NCI-H187 (cell line): ENCODE results near the gene OCA2.
"Not testable (repeated sequence)": the region's sequence is repeated elsewhere in the genome, so short reads cannot be mapped to it uniquely, and the experiment has no call there.

Experiments
- DNase-seq, 2 experiments: peaks; one replicate each; lab custom pipeline; 2025; lab: John Stamatoyannopoulos, UW

Gene OCA2

DNA sequence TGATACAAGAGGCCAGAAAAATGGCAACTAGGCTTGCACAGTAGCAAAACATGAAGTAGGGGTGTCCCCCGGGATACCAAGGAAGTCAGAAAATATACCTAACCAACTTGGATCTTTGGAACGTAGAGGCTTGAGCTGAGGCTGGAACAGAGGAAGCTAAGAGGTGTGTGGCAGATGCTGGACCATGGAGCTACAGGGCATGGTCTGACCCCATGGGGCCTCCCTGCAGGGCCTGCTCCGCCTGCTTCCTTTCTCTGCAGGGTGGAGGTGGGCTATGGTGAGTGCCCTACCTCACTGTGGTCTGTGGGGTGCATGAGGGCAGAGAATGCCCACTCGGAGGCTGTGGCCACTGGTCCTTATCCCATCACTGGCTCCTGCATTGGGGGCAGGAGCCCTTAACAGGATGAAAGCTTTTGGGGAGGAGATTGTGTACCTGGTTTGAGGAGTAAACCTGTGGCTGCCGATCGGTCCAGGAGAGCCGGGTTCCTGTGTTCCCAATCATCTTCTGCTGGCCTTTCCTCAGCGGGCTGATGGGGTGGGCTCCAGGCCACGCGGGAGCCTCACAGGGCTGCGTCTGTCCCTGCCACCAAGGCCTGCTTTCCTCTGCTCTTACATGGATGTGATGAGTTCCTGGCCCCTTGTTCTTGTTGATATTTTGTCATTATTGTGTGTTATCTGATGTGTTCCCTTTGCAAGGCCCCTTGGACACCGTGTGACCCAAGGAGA is 96.8 kb downstream of the OCA2 start:
- no peak for DNase-seq

DNA sequence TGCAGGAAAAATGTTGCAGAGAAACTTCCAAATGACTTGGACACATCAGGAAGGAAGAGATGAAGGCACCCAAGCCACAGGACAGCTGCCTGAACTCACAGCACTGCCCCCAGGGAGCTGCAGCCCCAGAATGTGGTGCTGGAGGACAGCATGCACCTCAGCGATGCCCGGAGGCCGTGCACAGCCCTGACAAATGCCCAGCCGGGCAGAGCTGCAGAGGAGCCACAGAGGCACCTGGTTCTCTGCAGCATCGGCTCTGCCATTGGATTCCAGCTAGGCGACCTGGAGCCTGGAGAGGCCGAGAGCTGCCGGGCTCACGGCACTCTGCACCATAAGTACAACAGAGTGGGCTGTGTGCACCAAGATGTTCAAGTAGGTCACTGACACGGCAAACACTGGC is 97.5 kb downstream of the OCA2 start:
- no peak for DNase-seq

DNA sequence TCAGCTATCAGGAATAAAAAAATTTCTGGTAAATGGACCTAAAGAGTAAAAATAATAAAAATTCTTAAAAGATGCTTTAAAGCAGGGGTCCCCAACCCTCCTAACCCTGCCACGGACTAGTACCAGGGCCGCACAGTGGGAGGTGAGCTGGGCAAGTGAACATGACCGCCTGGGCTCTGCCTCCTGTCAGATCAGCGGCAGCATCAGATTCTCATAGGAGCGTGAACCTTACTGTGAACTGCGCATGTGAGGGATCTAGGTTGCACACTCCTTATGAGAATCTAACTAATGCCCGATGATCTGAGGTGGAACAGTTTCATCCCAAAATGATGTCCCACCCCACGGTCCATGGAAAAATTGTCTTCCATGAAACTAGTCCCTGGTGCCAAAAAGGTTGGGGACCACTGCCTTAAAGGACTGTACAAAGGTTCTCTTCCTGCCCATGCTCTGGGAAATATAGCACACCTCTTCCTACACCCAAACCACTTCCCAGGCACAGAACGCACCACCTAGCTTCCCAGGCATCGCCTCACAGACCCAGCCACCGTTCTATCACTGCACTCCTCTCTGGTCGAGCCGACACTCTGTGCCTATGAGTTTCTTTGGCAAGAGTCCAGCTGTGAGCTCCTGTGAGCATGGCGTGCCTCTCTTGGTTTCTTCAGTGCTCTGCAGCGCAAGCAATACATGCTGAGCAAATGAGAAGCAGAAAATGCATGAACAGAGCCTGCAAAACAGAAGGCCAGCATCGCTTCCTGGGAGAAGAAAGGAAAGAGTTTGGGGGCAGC is 104.9 kb downstream of the OCA2 start:
- peak in 1 of 2 experiments; percentile 56 for DNase-seq

DNA sequence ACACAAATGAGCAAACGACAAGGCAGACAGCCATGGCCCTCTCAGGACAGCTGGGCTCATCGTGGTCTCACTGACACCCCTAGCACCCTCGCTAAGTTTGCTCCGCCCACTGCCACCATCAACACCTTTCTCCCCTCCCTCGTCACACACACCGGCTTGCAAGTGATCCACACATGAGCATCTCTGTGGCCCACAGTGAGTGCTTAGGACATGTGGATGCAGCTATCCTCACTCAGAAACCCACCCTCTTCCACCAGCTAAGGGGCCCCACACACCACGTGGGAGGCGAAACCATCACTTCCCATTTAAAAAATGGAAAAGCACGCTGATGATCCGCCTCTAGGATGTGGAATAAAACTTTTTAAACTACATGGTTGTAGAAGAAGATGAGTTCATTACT is 105.6 kb downstream of the OCA2 start:
- no peak for DNase-seq

- DNase-seq, result no peak
Observed at GRCh38 chr15:27990521-27991515, 108.3 kb downstream of the OCA2 start.

DNA sequence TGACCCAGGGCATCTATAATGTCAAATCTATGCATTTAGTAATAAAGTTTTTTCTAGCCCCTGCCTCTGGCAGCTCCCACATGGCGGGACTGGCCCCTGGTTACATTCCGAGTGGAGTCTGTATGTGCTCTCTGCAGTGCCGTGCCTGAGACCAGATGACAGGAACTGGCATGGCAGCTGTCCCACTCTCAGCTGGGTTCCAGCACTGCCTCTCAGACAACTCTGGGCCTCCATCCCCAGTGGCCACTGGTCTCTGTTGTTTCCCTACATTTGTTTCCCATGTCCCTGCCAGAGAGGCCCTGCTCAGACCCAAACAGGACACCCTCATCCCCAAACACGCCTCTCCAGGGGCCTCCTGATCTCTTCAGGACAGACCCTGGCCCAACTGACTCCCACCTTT is 109.3 kb downstream of the OCA2 start:
- DNase-seq, result no peak

- no peak for DNase-seq
Observed at GRCh38 chr15:27989427-27989826, 109.7 kb downstream of the OCA2 start.

GRCh38 chr15:27985099-27985498 is 114.0 kb downstream of the OCA2 start:
- DNase-seq, result no peak

DNA sequence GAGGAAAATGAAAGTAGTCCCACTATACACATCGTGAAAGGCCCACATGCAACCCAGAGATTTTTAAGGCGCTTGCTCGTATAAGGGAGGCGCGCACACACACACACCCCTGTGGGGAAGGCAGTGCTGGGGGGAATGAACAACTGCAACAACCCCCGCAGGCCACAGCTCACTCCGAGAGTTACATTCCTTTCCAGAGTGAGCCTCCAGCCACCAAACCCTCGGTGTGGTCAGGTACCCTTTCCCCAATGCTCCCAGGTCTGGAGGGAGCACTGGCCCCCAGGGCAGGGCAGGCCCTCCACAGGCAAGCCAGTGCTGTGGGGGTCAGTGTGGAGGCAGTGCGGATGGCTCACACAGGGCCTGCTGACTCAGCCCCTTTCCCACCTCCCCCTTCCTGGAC is 115.6 kb downstream of the OCA2 start:
- DNase-seq, result no peak

DNA sequence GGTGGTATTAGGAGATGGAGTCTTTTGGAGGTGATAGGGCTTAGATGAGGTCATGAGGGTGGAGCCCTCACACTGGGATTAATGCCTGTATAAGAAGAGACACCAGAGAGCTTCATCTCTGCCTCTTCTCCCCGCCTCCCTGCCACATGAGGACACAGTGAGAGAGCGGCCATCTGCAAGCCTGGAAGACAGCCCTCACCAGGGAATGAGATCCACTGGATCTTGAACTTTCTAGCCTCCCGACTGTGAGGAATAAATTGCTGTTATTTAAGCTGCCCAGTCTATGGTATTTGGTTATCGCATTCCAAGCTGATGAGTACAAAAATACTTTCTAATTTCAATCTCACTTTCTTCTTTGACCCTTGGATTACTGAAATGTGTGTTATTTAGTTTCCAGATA is 121.4 kb downstream of the OCA2 start:
- no peak for DNase-seq

DNA sequence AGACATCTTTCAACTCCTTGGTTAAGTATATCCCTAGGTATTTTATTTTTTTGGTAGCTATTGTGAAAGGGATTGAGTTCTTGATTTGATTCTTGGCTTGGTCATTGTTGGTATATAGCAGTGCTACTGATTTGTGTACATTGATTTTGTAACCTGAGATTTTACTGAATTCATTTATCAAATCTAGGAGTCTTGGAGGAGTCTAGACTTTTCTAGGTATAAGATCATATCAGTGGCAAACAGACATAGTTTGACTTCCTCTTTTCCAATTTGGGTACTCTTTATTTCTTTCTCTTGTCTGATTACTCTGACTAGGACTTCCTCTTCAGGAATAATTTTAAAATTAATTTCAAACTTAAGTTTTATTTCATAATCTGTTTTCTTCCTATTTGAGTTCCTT is 125.2 kb downstream of the OCA2 start:
- no peak for DNase-seq

DNA sequence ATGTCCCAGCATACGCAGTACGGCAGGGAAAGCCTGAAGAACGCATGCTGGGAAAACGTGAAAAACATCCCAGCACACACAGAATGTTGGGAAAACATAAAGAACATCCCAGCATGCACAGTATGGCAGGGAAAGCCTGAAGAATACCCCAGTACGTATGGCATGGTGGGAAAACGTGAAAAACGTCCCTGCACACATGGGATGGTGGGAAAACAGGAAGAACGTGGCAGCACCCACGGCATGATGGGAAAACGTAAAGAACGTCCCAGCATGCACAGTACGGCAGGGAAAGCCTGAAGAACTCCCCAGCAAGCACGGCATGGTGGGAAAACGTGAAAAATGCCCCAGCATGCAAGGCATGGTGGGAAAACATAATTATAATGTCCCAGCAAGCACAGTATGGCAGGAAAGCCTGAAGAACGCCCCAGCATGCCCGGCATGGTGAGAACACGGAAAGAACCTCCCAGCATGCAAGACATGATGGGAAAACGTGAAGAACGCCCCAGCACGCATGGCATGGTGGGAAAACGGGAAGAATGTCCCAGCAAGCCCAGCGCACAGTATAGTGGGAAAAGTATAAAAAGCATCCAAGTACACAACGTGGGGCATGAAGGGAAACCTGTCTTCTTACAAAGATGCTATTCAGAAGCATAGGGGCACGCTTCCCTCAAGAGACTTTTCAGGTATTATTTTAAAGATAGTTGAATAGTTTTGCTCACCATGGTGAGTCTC is 128.3 kb downstream of the OCA2 start:
- no peak for DNase-seq

- no peak for DNase-seq
Observed at GRCh38 chr15:27967541-27967940, 131.6 kb downstream of the OCA2 start.

GRCh38 chr15:27965546-27965945 is 133.6 kb downstream of the OCA2 start:
- no peak for DNase-seq

- no peak for DNase-seq
Observed at GRCh38 chr15:27961801-27962200, 137.3 kb downstream of the OCA2 start.

DNA sequence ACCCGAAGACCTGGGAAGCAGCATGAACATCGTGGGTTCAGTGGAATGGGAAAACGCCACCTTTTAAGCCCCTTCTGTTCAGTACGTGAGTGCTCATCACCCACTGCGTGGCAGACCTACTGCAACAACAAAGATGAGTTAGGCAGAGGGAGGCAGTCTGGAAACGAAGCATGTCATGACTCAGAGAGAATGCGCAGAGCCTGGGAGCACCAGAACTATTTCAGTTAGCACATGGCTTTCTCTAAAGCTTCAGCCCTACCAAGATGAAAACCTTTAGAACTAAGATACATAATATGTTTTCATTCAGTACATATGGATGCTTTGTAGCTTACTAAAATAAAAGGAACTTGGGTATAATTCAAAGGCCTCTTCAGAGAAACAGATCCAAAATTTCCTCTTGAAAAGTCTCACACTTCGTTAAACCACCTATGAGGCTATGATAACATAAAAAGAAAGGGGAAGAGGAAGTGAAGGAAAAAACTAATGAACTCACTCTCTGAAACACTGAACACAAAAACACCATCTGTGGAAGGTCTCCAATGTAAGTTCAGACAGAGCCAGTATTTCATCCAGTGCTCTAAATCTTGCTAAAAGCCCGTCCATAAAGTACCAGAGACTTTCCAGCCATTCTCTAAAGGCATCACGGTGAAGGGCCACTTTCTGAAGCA is 140.1 kb downstream of the OCA2 start:
- no peak for DNase-seq

DNA sequence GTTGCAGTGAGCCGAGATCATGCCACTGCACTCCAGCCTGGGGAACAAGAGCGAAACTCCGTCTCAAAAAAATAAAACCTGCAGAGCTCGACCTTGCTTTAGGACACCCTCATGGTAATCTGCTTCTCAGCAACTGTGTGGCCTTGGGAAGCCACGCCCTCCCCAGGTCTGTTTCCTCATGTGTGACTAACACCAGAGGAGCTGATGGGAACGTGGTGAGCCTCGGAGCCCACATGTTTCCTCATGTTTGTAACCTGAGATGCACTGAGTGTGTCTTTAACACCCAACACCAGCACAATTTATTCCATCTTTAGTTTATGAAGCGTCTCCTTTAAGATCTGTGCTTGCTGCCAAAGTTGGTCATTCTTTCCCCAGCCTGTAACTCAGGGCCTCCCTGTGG is 142.8 kb downstream of the OCA2 start:
- no peak for DNase-seq

DNA sequence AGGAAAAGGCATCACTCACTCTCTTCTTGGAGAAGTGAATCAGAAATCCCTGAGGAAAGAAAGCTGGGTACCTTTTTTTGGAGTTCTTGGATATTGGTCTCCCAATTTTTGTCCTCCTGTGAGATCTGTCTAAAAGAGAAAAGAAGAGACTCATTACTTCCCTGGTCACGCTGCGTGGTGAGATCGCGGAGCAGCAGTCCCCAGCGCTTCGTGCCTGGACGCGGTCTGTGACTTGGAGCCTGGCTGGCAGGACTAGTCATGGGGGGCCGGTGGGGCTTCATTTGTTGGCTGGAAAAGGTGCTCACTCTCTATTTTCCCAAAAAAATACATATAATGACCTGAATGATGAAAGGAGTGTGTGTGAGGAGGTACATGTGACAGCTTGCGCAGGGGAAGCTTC is 144.0 kb downstream of the OCA2 start:
- no peak for DNase-seq

DNA sequence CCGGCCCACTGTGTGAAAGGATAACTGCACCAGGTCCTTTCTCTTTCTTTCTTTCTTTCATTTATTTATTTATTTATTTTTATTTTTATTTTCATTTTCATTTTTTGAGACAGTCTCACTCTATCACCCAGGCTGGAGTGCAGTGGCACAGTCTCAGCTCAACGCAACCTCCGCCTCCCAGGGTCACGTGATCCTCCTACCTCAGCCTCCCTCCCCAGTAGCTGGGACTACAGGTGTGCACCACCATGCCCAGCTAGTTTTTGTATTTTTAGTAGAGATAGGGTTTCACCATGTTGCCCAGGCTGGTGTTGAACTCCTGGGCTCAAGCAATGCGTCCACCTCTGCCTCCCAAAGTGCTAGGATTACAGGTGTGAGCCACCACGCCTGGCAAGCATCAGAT is 146.5 kb downstream of the OCA2 start:
- not testable (repeated sequence) for DNase-seq

DNA sequence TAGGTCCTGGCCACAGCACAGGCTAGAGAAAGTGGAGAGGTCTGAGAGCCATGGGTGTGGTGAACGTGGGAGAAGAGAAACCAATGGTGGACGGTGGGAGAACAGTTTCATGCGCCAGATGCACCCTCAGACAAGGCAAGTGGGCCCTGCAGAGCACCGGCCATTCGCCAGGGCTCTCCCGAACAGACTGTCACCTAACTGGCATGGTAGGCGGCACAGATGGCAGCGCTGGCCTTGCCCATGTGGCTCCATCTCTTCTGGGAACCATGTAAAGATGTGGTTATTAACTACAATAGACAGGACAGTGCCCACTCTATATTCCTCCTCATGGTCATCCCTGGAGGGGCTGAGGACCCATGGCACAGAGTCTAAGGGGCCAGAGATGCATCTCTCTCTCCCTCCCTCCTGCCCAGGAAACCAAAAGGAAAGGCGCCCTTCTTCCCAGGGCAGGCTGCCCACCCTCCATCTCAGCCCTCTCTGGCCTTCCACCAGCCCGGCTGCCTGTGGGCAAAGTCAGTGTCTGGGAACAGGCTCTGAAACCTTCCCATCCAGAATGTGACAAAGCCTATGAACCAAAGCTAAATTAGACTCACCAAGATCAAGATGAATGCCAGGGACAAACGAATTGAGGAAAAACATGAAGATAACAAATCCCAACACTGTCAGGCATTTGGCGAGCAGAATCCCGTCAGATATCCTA is 147.8 kb downstream of the OCA2 start:
- DNase-seq, result no peak

GRCh38 chr15:27949089-27949488 is 150.0 kb downstream of the OCA2 start:
- no peak for DNase-seq
